HPDE6-E6E7 (cell line): ENCODE results near the gene UBAC2.
"Not testable (repeated sequence)": the region's sequence is repeated elsewhere in the genome, so short reads cannot be mapped to it uniquely, and the experiment has no call there.

Experiments used
- DNase-seq: peaks from one replicate; pipeline ENCODE4 v3.0.0; 2011; ENCODE audit warnings: missing footprints; ENCODE audit errors: extremely low spot score

Gene UBAC2

GRCh38 chr13:99376924-99377323 lies 176.3 kb downstream of the UBAC2 start:
- no peak for DNase-seq

DNA sequence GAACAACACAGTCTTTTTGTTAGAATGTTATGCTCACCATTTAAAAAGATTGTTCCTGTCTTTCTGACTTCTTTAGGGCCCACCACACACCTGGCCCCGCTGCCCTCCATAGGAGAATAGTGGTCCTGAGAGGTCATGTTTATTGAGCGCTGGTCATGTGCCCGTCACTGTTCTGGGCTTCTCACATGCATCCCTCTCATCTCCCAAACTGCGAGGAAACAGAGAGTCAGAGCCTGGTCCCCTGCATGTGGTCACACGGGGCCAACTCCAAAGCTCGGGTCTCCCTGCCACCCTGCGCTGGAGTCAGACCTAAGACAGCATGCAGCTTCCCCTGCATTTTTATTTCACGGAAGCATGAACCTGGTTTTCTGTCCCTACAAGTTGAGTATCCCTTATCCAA lies 177.0 kb downstream of the UBAC2 start:
- DNase-seq, result no peak

GRCh38 chr13:99378985-99379733 lies 178.5 kb downstream of the UBAC2 start:
- no peak for DNase-seq

- DNase-seq, result no peak
Measured at GRCh38 chr13:99379856-99380801, 179.5 kb downstream of the UBAC2 start.

GRCh38 chr13:99380921-99381645 lies 180.4 kb downstream of the UBAC2 start:
- no peak for DNase-seq

DNA sequence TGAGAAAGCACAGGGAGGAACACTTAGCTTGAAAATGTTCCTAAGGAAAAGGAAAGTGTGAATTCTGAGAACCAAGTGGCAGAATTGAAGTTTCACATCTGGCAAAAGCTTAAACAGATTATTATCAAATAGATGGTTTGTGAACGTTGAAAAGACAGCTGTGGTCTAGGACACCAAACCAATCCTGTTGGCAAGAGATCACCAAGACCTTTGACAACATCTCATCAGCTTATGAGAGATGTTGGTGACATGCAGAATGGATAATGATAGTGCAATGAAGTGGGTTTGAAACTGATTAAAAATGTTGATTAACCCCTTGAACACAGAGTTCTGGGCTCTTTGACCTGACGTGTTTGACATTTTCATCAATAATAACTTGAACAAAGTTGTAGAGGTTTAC lies 181.1 kb downstream of the UBAC2 start:
- DNase-seq, result no peak

DNA sequence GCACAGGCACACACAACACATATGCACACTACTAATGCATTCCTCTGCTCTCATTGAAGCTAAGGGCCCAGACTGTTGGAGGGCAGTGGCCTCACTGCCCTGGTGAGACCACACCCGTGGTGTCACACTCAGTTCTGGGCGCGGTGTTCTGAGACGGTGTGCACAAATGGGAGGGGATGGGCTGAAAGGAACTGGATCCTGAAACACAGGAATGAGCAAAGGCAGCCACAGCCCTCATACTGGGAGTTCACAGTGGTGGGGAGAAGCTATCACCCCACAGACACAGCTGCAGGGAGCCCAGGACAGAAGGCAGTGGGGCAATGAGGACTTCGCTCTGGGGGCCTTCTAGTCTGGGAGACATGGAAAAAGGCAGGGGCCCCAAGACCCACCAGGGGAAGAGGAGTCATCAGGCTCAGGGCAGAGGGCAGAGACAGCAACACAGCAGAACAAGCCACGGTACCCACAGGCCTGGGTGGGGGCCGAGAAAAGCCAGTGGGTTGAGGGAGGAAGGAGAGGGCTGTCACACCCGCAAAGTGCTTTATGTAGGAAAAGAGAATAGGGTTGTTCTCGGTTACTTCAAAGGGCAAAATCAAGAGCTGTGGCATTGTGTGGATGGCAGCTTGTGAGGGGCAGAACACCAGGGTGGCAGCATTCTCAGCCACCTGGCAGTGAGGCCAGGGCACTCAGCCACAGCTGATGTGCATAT lies 181.9 kb downstream of the UBAC2 start:
- no peak for DNase-seq

DNA sequence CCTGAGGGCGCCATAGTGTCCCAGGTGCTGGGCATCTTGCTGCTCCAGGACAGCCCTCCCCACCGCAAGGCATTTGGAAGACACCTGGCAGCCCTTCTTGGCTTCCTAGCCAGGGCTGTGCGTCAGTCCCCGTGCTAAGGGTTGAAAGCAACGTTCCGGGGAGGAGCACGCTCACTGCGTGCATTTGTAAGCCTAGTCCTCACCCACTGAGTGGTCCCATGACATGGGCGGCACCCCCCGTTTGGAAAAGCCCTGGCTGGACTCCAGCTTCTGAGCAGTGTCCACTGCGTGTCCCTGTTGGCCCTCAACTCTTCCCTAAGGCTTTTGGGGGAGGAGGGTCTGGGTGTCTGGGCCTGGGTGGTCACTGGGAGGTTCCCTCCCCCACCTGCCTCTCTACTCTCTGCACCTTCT lies 182.9 kb downstream of the UBAC2 start:
- no peak for DNase-seq

DNA sequence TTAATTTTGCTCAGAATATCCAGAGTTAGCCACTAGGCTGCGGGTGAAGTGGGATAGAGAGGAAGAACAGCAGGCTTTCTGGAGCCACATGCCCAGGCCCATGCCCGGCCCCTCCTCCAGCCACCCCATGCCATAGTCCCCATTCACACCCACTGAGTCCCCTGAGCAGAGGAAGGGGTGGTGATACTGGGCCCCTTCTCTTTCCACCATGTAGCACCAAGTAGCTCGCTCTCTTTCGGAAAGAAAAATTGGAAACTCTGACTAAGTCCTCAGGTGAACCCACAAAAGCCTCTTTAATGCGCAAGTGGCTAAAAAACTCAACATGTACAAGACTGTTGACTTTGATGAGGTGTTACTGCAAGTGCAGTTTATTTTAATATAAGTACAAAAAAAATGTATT lies 183.3 kb downstream of the UBAC2 start:
- no peak for DNase-seq

DNA sequence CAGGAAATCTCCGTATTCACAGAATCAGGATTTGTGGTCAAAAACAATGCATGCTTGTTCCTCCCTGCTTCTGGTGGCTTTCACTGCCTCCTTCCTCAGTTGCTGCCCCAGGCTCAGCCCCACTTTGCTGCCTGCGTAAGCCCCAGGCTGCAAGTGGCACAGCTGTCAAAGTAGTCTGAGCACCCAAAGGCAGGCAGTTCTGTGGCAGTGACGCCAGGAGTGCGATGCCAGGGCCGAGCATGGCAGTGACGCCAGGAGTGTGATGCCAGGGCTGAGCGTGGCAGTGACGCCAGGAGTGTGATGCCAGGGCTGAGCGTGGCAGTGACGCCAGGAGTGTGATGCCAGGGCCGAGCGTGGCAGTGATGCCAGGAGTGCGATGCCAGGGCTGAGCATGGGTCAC lies 183.8 kb downstream of the UBAC2 start:
- no peak for DNase-seq

GRCh38 chr13:99385161-99385560 lies 184.5 kb downstream of the UBAC2 start:
- DNase-seq, result no peak

DNA sequence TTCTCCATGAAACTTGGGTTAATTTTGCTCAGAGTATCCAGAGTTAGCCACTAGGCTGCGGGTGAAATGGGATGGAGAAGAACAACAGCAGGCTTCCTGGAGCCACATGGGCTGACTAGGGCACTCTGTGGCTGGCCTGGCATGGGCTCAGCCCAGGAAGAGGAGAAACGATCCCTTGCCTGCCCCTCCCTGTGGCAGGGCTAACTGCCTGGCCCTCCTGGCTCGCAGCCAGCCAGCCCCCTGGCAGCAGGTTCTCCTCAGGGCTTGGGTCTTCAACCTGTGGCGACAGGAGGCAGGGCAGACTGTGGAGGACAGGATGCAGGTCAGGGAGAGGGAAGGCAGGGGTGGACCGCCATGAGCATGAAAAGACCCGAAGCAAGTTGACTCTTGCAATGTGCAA lies 185.3 kb downstream of the UBAC2 start:
- DNase-seq, result no peak

- DNase-seq, result no peak
Measured at GRCh38 chr13:99386495-99386894, 185.8 kb downstream of the UBAC2 start.

GRCh38 chr13:99386911-99387788 lies 186.5 kb downstream of the UBAC2 start:
- no peak for DNase-seq

- DNase-seq, result no peak
Measured at GRCh38 chr13:99388334-99388923, 187.8 kb downstream of the UBAC2 start.

GRCh38 chr13:99389094-99389493 lies 188.4 kb downstream of the UBAC2 start:
- not testable (repeated sequence) for DNase-seq

DNA sequence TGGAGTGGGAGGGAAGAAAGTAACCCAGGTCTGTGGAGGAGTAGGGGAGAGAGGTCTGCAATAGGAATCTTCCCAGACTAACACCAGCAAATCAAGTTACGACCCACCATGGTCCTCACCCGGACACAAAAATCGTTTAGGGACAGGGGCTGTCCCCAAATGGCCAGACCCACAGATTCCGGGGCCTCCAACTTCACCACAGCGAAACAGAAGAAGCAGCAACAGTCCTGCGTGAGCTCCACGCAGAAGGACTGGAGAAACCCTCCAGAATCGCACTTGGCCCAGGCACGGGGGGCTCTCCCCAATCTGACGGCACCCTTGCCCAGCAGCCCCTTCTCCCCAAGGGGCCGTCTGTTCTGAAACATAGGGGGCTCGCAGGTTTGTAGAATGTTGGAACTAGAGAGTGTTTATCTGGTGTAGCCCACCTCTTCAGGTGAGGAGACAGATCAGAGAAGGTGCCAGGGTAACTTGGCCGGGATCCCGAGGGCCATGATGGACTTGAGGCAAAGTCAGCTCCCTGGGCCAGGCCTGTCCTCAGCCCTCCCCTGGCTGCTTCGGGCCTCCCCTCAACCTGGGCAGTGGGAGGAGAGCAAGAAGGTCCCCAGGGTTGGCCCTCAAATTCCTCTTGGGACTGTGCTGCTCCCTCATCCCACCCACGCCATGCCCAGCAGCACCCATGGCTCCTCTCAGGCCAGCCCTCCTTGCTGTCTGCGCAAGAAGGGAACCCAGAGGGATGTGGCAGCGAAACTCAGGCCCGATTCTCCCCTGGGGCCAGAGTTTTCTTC lies 189.1 kb downstream of the UBAC2 start:
- DNase-seq, result no peak

DNA sequence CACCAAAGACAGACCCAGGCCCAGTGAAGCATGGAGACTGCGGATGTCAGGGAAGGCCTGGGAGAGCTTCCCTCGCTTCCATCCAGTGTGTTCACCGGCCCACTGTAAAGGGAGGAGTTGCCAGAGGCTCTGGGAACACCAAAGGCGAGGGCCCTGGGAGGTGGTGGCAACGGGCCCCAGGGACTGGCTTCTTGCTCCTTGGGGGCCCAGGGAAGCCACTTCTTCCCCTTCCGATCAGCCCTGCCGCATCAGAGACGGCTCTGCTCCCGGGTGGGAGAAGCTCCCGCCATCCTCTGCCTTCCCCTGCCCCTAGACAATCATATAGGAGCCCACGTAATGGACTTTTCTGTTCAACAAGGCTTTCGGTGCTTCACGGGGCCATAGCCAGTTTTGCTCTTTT lies 189.9 kb downstream of the UBAC2 start:
- DNase-seq, result no peak

DNA sequence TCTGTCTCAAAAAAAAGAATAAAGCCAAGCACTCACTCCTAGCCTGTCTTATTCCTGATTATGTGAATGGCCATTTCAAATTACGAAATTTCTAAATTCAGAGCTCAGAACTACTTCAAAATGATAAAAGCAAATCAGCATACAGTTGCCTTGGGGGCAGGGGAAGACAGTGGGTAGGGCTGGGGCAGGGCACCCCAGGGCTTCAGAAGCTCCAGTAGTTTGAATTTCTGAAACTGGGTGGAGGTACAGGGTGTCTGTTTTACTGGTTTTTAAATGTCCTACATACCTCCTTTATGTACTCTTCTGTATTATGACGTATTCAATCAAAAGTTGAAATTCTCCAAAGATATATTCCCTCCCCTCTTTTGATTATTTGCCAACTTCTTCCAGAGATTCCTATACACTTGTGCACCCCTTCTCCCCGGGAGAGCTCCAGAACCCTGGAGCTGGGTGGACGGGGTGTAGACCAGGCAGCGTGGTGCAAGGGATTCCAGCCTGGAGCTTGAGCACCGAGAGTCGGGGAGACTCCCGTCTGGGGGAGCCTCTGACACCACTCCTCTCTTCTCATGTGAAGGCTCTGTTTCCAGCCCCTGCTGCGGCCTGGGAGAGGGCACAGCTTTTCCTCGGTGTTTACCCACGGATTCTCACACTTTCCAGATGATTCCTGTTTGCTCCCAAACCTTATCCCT lies 191.3 kb downstream of the UBAC2 start:
- no peak for DNase-seq
